ENCODE results near the gene UQCR10. TPM values are rescaled to one million over a fixed set of nuclear protein-coding genes. Genes with fewer than 3 reads are reported as not detected.

The UQCR10 gene
- total and polyA plus RNA-seq, 9 of the 15 experiments (the other 6 are each of a cell fraction or from before 2014, with no cell fraction given), result 128 to 903 (median 163) TPM

- no peak for TF ChIP-seq HDAC8 (tag; IDR thresholded peaks at IDR 0.05)
- TF ChIP-seq JUND (IDR thresholded peaks at IDR 0.05; ENCODE audit: borderline replicate concordance, low read depth, low read length), result 0 out of 2 replicates have a peak, but pooled peaks have one; percentile 6
- no peak for TF ChIP-seq JUND (tag; IDR thresholded peaks at IDR 0.05; ENCODE audit: borderline replicate concordance, low read depth, low read length)
- no peak for TF ChIP-seq ARID2 (IDR thresholded peaks at IDR 0.05)
- peak; percentile 88 for TF ChIP-seq SUPT5H (IDR thresholded peaks at IDR 0.05)
- TF ChIP-seq KDM5B (IDR thresholded peaks at IDR 0.05; ENCODE audit: insufficient replicate concordance, low read depth, low read length), result peak; percentile 63
- no peak for TF ChIP-seq HES1 (IDR thresholded peaks at IDR 0.05; ENCODE audit: low read depth)
- TF ChIP-seq ZNF263 (CRISPR knock-in tag; IDR thresholded peaks at IDR 0.05; ENCODE audit: borderline replicate concordance), result no peak
- TF ChIP-seq PHF8 (IDR thresholded peaks at IDR 0.05; ENCODE audit: borderline replicate concordance, low read length), result peak; percentile 83
- TF ChIP-seq FOXP4 (CRISPR knock-in tag; IDR thresholded peaks at IDR 0.05; ENCODE audit: borderline replicate concordance), result no peak
- TF ChIP-seq RUNX1 (IDR thresholded peaks at IDR 0.05; ENCODE audit: low read depth), result no peak
- no peak for TF ChIP-seq SNRNP70 (optimal IDR thresholded peaks at IDR 0.05; ENCODE audit: low read depth, low read length)
- 0 out of 4 replicates have a peak, but pooled peaks of 1 of the 2 experiments have one; percentile 45 for TF ChIP-seq ZNF639 (CRISPR knock-in tag; conservative IDR thresholded peaks at IDR 0.05 in 1 of 2, IDR thresholded peaks at IDR 0.05 in 1 of 2)
- no peak for TF ChIP-seq SMAD2 (IDR thresholded peaks at IDR 0.05; ENCODE audit: low read depth, low read length)
- no peak for TF ChIP-seq CTCFL (IDR thresholded peaks at IDR 0.05; ENCODE audit: borderline replicate concordance, insufficient read depth, low read depth, low read length, poor library complexity, severe bottlenecking)
- no peak for TF ChIP-seq UBTF (IDR thresholded peaks at IDR 0.05; ENCODE audit: borderline replicate concordance in 1 of 2, low read depth in 2 of 2, low read length in 2 of 2)
Observed at GRCh38 chr22:29767171-29768051, at the start of gene UQCR10 (continued).
